ENCODE results near the gene RAB34. TPM values are rescaled to one million over a fixed set of nuclear protein-coding genes. Genes with fewer than 3 reads are reported as not detected.

Gene RAB34
- total RNA-seq, 1 donor from 2014 or later: 150 TPM

DNA sequence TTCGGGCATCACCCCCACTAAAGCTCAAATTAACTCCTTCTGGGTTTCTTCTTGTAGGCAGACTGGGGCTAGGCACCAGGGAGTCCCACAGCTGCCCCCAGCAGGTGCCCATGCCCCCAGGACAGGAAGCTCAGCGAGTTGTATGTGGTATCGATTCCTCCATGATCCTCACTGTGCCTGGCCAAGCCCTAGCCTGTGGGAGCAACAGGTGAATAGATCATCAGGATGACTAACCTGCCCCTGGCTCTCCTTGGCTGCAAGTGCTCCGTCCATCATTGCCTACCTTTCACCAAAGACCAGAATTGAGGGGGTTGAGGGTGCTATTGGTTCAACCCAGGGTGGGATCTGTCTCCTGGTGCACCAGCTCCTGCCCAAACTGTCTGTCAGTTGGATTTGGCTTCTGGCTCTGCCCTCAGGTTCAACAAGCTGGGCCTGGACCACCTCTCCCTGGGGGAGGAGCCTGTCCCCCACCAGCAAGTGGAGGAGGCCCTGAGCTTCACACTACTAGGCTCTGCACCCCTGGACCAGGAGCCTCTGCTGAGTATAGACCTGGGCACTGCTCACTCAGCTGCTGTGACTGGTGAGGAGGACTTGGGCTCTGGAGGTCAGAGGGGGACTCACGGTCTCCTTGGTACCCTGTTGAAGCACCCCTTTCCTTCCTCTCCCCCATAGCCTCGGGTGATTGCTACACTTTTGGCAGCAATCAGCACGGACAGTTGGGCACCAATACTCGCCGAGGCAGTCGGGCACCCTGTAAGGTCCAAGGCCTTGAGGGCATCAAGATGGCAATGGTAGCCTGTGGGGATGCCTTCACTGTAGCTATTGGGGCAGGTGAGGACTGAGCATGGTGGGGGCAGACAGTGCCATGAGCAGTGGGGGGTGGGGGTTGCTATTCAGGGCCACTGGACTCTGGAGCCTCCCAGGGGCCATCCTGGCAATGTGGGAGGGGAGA lies 23.0 kb upstream of the RAB34 start:
- H3K4me2 ChIP-seq (ENCODE audit: low read length): no peak overlapping the region
- H3K27me3 ChIP-seq (ENCODE audit: insufficient read depth, low read length): no peaks in the 10 kb centered on the region
- Mint-ChIP-seq H3K27ac (ENCODE audit: unreplicated experiment) (no peak overlapping the region), H3K27me3 (ENCODE audit: low read depth, unreplicated experiment) (no peaks in the 10 kb centered on the region), H3K4me1 (ENCODE audit: low read depth, unreplicated experiment) (peaks cover 6% of the 10 kb centered on the region), H3K4me3 (ENCODE audit: unreplicated experiment) (no peak overlapping the region), H3K36me3 (ENCODE audit: low read depth, unreplicated experiment) (peaks cover 24% of the 10 kb centered on the region), H3K9me3 (ENCODE audit: unreplicated experiment) (peaks cover 11% of the 10 kb centered on the region)
- no peak overlapping the region for H2AFZ ChIP-seq (ENCODE audit: low read depth, low read length)
- no peak overlapping the region for H3K4me3 ChIP-seq (ENCODE audit: insufficient read depth, low read depth, low read length)
- H3K36me3 ChIP-seq (ENCODE audit: insufficient read depth, low read length): no peaks in the 10 kb centered on the region
- no peak for FAIRE-seq
- H3K9ac ChIP-seq (ENCODE audit: low read length): no peak overlapping the region
- peaks cover 3% of the 10 kb centered on the region for H3K9me3 ChIP-seq (ENCODE audit: insufficient read depth, low read depth, low read length)
- H3K79me2 ChIP-seq (ENCODE audit: insufficient read depth, low read length): peaks cover 15% of the 10 kb centered on the region
- H4K20me1 ChIP-seq (ENCODE audit: insufficient read depth, low read length): peaks cover 11% of the 10 kb centered on the region
- H3K4me1 ChIP-seq (ENCODE audit: insufficient read depth, low read length): peaks cover 15% of the 10 kb centered on the region
- no peak for TF ChIP-seq EZH2 (IDR thresholded peaks at IDR 0.05; ENCODE audit: insufficient read depth, low read length)
- TF ChIP-seq, protein P1, sequence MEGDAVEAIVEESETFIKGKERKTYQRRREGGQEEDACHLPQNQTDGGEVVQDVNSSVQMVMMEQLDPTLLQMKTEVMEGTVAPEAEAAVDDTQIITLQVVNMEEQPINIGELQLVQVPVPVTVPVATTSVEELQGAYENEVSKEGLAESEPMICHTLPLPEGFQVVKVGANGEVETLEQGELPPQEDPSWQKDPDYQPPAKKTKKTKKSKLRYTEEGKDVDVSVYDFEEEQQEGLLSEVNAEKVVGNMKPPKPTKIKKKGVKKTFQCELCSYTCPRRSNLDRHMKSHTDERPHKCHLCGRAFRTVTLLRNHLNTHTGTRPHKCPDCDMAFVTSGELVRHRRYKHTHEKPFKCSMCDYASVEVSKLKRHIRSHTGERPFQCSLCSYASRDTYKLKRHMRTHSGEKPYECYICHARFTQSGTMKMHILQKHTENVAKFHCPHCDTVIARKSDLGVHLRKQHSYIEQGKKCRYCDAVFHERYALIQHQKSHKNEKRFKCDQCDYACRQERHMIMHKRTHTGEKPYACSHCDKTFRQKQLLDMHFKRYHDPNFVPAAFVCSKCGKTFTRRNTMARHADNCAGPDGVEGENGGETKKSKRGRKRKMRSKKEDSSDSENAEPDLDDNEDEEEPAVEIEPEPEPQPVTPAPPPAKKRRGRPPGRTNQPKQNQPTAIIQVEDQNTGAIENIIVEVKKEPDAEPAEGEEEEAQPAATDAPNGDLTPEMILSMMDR (IDR thresholded peaks at IDR 0.05; ENCODE audit: insufficient read depth, low read depth, low read length): no peak
- no peak overlapping the region for H3K27ac ChIP-seq (ENCODE audit: low read depth, low read length)
- no peak for DNase-seq (ENCODE audit: low read depth)

DNA sequence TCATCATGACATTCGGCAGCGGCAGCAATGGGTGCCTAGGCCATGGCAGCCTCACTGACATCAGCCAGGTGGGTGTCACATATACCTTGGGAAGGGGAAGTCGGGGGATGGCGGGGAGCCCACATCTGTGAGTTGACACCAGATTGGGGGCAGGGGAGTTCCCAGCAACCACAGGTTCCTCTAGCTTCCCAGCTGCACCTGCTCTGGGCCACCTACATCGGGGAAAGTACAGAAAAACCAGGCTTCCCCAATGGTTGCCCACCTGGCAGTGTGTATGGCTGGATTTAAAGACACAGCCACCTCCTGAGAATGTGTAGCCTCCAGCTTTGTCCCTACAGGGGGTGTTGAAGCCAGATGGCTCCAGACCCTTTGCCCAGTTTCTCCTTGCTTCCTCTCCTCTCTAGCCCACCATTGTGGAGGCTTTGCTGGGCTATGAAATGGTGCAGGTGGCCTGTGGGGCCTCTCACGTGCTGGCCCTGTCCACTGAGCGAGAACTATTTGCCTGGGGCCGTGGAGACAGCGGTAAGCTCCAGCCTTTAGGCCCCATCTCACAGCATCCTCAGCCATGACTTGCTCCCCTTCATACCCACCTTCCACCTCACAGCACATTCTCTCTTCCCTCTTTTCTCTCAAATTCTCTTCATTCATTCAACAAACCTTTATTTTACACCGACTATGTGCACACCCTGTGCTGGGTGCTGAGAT lies 21.2 kb upstream of the RAB34 start:
- H3K9me3 Mint-ChIP-seq (ENCODE audit: unreplicated experiment): peaks cover 11% of the 10 kb centered on the region
- no peak overlapping the region for H3K27ac Mint-ChIP-seq (ENCODE audit: unreplicated experiment)
- Histone ChIP-seq H3K9me3 (ENCODE audit: insufficient read depth, low read depth, low read length) (peaks cover 3% of the 10 kb centered on the region), H3K4me2 (ENCODE audit: low read length) (no peak overlapping the region), H3K79me2 (ENCODE audit: insufficient read depth, low read length) (no peaks in the 10 kb centered on the region), H3K9ac (ENCODE audit: low read length) (no peak overlapping the region), H3K27ac (ENCODE audit: low read depth, low read length) (no peak overlapping the region), H3K36me3 (ENCODE audit: insufficient read depth, low read length) (no peaks in the 10 kb centered on the region), H4K20me1 (ENCODE audit: insufficient read depth, low read length) (no peaks in the 10 kb centered on the region), H3K27me3 (ENCODE audit: insufficient read depth, low read length) (no peaks in the 10 kb centered on the region), H2AFZ (ENCODE audit: low read depth, low read length) (no peak overlapping the region), H3K4me3 (ENCODE audit: insufficient read depth, low read depth, low read length) (no peak overlapping the region), H3K4me1 (ENCODE audit: insufficient read depth, low read length) (peaks cover 12% of the 10 kb centered on the region)
- no peaks in the 10 kb centered on the region for H3K27me3 Mint-ChIP-seq (ENCODE audit: low read depth, unreplicated experiment)
- FAIRE-seq (no peak), DNase-seq (ENCODE audit: low read depth) (no peak)
- H3K4me1 Mint-ChIP-seq (ENCODE audit: low read depth, unreplicated experiment): peaks cover 6% of the 10 kb centered on the region
- peaks cover 25% of the 10 kb centered on the region for H3K36me3 Mint-ChIP-seq (ENCODE audit: low read depth, unreplicated experiment)
- TF ChIP-seq, protein P1 (IDR thresholded peaks at IDR 0.05; ENCODE audit: insufficient read depth, low read depth, low read length): no peak
- no peak for TF ChIP-seq EZH2 (IDR thresholded peaks at IDR 0.05; ENCODE audit: insufficient read depth, low read length)
- H3K4me3 Mint-ChIP-seq (ENCODE audit: unreplicated experiment): no peak overlapping the region
